Suprapubic skin (tissue), 4 donors: Measurements from ENCODE around the gene KCTD1.

Experiments used
- EP300 ChIP-seq: sonication (generic); formaldehyde crosslinking; IDR thresholded peaks from one replicate; pipeline ENCODE4 v1.6.1; 2017; ENCODE audit warnings: antibody characterized with exemption
- POLR2AphosphoS5 ChIP-seq, 3 donors: sonication (generic); formaldehyde crosslinking; IDR thresholded peaks; one replicate each; pipeline ENCODE4 v1.6.1; 2017; ENCODE audit warnings: antibody characterized with exemption in 3 of 3
- TF ChIP-seq, protein P1 (sequence below), 2 donors: fragments of 200-600 bp in 1 of 2; fragments of 450-650 bp in 1 of 2; sonication (generic) in 1 of 2; IDR thresholded peaks; one replicate each; pipeline ENCODE4 v1.5.1; 2016 to 2019; ENCODE audit warnings: antibody characterized with exemption in 2 of 2, mild to moderate bottlenecking in 1 of 2, moderate library complexity in 1 of 2

DNA sequence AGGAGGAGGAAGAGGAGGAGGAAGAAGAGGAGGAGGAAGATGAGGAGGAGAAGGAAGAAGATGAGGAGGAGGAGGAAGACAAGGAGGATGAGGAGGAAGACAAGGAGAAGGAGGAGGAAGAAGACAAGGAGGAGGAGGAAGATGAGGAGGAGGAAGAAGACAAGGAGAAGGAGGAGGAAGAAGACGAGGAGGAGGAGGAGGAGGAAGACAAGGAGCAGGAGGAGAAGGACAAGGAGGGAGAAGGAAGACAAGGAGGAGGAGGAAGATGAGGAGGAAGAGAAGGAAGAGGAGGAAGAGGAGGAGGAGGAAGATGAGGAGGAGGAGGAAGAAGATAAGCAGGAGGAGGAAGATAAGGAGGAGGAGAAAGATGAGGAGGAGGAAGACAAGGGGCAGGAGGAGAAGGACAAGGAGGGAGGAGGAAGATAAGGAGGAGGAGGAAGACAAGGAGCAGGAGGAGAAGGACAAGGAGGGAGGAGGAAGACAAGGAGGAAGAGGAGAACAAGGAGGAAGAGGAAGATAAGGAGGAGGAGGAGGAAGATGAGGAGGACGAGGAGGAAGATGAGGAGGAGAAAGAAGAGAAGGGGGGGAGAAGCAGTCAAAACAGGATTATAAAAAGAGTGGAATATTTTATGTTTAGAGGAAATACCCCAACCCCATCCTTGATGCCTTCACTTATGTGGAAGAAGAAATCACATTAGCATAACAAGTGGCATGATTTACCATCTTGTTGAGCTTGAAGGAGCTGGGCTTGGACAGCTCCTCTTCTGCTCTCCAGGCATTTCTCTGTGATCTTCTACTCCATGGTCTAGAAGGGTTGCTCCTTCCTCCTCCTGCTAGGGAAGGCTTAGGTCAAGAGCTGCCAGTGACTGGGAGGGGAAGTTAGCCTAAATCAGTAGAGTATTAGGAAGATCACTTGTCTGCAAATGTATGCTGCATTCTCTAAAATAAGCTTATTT is 45.3 kb upstream of the KCTD1 start:
- TF ChIP-seq EP300 (no peak), POLR2AphosphoS5 (IDR thresholded peaks at IDR 0.05) (no peak)
- TF ChIP-seq, protein P1, sequence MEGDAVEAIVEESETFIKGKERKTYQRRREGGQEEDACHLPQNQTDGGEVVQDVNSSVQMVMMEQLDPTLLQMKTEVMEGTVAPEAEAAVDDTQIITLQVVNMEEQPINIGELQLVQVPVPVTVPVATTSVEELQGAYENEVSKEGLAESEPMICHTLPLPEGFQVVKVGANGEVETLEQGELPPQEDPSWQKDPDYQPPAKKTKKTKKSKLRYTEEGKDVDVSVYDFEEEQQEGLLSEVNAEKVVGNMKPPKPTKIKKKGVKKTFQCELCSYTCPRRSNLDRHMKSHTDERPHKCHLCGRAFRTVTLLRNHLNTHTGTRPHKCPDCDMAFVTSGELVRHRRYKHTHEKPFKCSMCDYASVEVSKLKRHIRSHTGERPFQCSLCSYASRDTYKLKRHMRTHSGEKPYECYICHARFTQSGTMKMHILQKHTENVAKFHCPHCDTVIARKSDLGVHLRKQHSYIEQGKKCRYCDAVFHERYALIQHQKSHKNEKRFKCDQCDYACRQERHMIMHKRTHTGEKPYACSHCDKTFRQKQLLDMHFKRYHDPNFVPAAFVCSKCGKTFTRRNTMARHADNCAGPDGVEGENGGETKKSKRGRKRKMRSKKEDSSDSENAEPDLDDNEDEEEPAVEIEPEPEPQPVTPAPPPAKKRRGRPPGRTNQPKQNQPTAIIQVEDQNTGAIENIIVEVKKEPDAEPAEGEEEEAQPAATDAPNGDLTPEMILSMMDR (IDR thresholded peaks at IDR 0.05) = no peak
